Measurements from ENCODE around the gene CDH15.
"Not testable (repeated sequence)": the region's sequence is repeated elsewhere in the genome, so short reads cannot be mapped to it uniquely, and the experiment has no call there.

CDH15 gene

DNA sequence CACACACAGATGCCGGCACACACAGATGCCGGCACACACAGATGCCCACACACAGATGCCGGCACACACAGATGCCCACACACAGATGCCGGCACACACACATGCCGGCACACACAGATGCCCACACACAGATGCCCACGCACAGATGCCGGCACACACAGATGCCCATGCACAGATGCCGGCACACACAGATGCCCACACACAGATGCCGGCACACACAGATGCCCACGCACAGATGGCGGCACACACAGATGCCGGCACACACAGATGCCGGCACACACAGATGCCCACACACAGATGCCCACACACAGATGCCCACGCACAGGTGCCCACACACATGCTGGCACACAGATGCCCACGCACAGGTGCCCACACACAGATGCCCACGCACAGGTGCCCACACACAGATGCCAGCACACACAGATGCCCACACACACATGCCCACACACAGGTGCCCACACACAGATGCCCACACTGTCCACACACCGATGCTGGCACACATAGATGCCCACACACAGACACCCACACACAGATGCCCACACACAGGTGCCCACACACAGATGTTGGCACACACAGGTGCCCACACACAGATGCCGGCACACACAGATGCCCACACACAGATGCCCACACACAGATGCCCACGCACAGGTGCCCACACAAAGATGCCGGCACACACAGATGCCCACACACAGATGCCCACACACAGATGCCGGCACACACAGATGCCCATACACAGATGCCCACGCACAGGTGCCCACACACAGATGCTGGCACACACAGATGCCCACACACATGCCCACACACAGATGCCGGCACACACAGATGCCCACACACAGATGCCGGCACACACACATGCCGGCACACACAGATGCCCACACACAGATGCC lies 17.2 kb downstream of the CDH15 start:
- not testable (repeated sequence) for DNase-seq

DNA sequence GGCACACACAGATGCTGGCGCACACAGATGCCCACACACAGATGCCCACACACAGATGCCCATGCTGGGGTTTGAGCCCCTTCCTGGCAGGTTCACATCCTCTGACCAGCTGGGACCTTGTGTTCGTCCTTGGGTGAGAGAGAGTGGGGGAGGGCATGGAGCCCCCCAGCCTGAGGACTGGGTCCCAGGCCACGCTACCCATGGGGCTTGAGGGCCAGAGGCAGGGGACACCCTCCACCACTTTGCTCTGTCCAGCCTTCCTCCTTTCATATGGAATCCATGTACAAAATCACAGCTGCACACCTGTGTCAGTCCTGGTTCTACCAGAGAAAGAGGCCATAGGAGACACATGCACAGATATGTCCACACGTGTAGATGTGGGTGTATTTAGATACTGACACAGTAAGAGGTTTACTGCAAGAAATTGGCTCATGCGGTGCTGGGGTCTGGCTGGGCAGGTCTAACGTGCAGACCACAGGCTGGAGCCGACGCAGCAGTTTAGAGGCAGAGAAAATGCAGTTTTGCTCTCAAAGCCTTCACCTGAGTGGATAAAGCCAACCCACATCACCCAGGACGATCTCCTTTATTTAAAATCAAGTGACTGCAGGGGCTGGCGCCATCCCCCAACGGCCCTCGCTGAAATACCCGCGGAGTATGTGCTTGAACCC lies 17.9 kb downstream of the CDH15 start:
- DNase-seq: no peak

GRCh38 chr16:89190150-89190958 lies 18.8 kb downstream of the CDH15 start:
- no peak for DNase-seq

DNA sequence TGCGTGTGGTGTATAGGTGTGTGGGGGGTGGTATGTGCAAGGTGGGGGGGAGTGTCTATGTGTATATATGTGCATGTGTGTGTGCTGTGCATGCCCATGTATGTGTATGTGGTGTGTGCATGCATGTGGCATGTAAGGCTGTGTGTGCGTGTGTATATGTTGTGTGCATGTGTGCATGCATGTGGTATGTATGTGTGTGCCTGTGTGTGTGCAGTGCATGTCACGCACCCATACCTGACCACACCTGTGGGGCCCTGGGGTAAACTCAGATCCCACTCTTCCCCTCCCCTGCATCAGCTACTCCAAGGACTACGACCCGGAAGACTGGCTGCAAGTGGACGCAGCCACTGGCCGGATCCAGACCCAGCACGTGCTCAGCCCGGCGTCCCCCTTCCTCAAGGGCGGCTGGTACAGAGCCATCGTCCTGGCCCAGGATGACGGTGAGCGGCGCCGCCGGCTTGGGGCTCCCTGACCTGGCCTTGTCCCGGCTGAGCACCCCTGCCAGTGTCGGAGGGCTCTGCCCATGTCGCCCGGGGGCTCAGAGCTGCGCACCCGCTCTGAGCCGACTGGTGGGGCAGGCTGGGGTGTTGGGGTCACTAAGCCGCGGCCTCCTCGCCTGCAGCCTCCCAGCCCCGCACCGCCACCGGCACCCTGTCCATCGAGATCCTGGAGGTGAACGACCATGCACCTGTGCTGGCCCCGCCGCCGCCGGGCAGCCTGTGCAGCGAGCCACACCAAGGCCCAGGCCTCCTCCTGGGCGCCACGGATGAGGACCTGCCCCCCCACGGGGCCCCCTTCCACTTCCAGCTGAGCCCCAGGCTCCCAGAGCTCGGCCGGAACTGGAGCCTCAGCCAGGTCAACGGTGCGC lies 19.7 kb downstream of the CDH15 start:
- DNase-seq: no peak

DNA sequence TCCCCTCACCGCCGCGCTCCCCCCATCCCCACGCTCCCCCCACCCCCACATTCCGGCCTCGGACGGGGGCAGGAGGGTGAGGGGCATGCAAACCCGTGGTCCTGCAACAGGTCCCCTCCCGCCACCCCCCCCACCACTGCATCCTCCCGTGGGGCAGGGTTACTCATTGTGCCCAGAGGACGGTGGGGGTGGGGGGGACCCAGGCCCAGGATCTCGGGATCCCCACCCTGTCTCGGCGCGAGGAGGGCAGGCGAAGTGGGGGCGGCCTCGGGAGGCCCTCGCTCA lies 20.3 kb downstream of the CDH15 start:
- no peak for DNase-seq

DNA sequence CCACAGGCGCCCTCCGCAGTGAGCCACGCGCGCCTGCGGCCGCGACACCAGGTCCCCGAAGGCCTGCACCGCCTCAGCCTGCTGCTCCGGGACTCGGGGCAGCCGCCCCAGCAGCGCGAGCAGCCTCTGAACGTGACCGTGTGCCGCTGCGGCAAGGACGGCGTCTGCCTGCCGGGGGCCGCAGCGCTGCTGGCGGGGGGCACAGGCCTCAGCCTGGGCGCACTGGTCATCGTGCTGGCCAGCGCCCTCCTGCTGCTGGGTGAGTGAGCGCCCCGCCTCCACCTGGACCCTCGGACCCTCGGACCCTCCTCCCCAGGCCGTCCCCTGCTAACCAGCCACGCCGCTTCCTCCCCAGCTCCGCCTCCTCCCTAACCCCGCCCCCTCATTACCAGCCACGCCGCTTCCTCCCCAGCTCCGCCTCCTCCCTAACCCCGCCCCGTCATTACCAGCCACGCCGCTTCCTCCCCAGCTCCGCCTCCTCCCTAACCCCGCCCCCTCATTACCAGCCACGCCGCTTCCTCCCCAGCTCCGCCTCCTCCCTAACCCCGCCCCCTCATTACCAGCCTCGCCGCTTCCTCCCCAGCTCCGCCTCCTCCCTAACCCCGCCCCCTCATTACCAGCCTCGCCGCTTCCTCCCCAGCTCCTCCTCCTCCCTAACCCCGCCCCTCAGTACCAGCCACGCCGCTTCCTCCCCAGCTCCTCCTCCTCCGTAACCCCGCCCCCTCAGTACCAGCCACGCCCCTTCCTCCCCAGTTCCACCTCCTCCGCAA lies 20.8 kb downstream of the CDH15 start:
- DNase-seq: peak; percentile 37 to 38

- peak; percentile 57 to 81 for DNase-seq
These were observed 21.5 kb downstream of the CDH15 start for GRCh38 chr16:89192956-89193575.

DNA sequence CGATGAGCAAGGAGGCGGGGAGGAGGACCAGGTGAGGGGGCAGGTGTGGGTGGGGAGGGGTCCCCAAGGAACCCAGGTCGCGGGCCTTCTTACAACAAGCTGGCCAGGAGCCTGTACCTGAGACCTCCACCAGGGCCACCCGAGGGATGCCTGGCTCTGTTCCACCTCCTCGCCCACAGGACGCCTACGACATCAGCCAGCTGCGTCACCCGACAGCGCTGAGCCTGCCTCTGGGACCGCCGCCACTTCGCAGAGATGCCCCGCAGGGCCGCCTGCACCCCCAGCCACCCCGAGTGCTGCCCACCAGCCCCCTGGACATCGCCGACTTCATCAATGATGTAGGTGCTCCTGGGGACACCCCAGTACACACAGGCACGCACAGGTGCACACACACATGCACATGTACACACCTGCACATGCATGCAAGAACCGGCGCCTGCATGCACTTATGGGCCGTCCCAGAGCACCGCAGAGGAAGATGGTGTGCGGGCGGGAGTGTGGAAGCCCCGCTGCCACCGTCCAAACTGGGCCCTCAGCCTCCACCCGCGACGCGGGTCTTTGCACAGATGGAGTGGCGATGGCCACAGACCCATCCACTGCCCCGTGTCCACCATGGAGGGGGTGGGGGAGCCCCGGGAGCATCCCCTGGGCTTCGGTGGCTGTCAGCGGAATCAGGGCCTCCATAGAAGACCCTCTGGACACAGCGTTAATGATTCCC lies 22.2 kb downstream of the CDH15 start:
- DNase-seq: no peak

DNA sequence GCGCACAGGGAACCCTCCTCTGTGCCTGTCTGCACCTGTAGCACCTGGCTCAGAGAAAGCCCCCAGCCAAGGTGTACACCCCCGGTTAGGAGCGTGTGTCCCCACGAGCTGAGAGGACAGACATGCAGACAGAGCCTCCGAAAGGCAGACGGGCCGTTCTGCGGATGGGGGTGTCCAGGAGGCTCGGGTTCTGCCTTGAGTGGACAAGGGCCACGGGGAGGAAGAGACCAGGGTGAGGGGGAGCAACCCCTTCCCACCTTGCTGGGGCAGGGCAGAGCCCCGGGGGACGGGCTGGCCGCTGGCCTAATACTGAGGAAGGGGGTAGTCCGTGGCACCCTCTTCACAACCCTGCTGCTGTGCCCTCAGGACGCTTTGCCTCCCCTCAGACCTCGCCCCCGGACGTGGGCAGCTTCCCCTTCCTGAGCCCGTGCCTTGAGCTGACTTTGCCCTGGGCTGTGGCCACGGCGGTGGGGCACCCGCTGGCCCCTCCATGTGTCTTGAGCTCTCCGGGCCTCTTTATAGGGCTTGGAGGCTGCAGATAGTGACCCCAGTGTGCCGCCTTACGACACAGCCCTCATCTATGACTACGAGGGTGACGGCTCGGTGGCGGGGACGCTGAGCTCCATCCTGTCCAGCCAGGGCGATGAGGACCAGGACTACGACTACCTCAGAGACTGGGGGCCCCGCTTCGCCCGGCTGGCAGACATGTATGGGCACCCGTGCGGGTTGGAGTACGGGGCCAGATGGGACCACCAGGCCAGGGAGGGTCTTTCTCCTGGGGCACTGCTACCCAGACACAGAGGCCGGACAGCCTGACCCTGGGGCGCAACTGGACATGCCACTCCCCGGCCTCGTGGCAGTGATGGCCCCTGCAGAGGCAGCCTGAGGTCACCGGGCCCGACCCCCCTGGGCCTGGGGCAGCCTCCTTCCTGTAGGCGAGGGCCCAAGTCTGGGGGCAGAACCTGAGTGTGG lies 23.1 kb downstream of the CDH15 start:
- no peak for DNase-seq

GRCh38 chr16:89195521-89196171 lies 24.1 kb downstream of the CDH15 start:
- no peak for DNase-seq

DNA sequence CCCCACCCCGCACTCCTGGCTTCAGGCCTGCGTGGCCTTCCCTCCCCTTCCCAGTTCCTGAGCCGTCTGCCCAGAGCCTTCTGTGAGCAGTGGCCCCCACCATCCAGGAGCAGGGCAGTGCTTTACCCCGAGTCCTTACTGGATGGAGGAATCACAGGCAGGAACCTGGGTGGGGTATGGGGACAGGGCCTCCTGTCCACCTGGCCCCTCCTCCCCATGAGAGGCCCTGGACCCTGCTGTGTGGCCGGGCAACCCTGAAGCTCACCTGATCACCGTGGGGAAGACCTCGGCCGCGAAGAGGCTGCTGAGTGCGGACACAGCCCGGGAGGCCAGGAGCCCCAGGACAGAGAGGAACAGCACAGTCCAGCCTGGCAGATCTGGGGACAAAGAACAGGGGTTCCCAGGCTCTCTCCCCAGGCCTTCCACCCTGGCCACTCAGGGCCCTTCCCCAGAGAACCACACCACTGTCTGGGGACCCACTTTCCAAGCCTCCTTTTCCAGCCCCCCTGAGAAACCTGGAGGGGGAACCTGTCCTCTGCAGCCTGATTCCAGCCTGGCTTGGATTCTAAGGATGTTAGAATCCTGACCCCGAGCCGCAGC lies 25.6 kb downstream of the CDH15 start:
- no peak for DNase-seq

DNA sequence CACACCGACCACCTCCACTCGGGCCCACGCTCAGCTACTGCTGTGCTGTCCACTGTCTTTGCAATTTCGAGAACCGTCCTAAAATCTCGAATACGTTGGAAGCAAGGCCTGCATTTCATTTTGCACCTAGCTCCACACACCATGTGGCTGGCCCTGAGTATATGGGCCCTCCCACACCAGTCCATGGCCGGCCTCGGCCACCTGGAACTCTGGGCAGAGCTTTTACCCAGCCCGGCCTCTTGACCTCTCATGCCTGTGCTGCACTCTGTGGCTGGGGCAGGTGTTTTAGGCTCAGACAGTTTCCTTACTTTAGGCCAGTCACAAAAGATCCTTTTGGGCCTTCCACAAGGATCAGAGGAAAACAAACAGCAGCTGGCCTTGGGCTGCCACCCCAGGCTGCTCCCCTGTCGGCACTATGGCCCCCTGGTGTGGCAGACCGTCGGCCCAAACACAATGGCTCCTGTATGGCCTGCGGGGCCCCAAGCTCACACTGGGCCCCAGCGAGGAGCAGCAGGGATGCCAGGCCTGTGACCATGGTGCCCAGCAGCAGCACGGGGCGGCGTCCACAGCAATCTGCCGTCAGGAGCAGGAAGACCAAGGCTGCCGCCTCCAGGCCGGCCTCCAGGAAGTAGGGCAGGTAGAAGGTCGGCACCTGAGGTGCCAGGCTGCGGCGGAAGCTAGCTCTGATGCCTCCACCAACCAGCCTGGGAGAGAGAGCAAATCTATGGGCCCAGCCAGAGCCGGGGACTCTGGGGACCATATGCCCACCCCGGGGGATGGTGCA lies 26.3 kb downstream of the CDH15 start:
- DNase-seq: no peak

DNA sequence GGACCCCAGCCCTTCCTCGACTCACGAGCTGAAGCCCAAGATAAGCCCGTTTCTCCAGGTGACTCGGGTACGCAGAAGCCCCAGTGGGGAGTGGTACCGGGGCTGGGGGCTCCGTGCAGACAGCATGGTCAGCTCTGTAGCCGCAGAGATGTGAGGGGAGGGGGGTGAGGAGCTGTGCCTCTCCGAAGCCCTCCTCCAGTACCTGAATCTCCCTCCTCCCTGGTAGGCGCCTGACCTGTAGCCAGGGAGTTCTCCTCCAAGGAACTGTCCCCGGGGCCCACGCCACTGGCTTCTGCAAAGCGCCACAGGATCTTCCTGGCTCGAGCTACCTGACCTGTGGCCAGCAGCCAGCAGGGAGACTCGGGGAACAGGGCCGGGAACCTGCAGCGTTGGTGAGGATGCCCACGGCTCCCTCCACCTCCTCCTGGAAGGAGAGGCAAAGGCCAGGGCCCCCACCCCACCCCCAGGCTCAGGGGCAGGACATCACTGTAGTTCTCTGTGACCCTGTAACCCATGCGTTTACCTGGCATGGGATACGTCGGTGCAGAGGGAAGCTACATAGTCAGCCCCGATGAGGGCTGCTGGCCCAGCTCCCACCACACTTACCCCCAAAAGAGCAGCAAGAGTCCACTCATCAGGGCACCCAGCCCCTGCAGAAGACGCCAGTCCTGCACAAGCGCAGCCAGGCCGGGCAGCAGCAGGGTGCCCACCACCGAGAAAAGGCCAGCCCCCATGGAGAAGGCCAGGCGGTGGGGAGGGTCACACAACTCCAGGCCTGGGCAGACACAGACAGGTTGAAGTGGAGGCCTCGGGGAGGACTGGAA lies 27.1 kb downstream of the CDH15 start:
- DNase-seq: no peak

- no peak for DNase-seq
These were observed 27.9 kb downstream of the CDH15 start for GRCh38 chr16:89199241-89200123.

- DNase-seq: no peak
These were observed 28.7 kb downstream of the CDH15 start, which contains the start of gene SLC22A31 for GRCh38 chr16:89200124-89200849. SLC22A31 (minus strand) TSS chr16:89200537; CDS start chr16:89200501, 36 bp downstream.

All from Kasumi-1 (cell line).